ENCODE measurements around the gene CMIP. TPM values are rescaled to one million over a fixed set of nuclear protein-coding genes. Genes with fewer than 3 reads are reported as not detected.
A peak's percentile ranks its signal among the peaks of the same experiment; 100 is the strongest.

The CMIP gene
- polyA plus RNA-seq, 1 donor from 2014 or later: 15.1 TPM

DNA sequence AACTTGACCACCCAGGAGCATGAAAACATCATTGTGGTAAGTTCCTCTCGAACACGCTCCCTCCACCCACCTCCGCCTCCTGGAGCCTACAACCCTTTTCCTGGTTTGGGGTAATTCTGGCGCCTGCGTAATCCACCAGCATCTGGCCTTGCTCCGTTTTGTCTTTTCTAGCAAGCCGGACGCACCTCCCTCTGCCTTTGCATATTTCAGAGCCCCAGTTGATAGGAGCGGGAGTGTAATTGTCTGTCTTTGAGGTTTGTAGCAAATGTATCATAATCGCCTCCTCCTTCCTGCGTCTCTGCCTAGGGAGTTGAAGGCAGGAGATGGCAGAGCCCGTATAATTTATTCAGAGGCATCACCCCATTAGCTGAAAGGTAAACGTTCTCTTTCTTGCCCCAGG lies 213.2 kb downstream of the CMIP start:
- Histone ChIP-seq H3K4me3 (ENCODE audit: low read length) (peak overlapping the region; percentile 36), H3K9me3 (ENCODE audit: low read length) (no peaks in the 10 kb centered on the region), H3K36me3 (ENCODE audit: insufficient read depth, low read length) (peaks cover 20% of the 10 kb centered on the region), H3K4me2 (ENCODE audit: low read length) (peak overlapping the region; percentile 5), H3K79me2 (replicated peaks; ENCODE audit: insufficient read depth, low read length) (no peaks in the 10 kb centered on the region), H3K27me3 (ENCODE audit: insufficient read depth, low read depth, low read length) (no peaks in the 10 kb centered on the region), H2AFZ (ENCODE audit: low read depth, low read length) (no peak overlapping the region), H3K9ac (ENCODE audit: low read length) (peak overlapping the region; percentile 37), H3K27ac (ENCODE audit: low read length) (peak overlapping the region; percentile 88), H3K9me2 (ENCODE audit: insufficient read depth, low read length) (no peaks in the 10 kb centered on the region), H3F3A (ENCODE audit: insufficient read depth, low read length, poor library complexity, severe bottlenecking) (no peaks in the 10 kb centered on the region), H4K20me1 (ENCODE audit: insufficient read depth) (no peaks in the 10 kb centered on the region)
- TF ChIP-seq, protein P1, sequence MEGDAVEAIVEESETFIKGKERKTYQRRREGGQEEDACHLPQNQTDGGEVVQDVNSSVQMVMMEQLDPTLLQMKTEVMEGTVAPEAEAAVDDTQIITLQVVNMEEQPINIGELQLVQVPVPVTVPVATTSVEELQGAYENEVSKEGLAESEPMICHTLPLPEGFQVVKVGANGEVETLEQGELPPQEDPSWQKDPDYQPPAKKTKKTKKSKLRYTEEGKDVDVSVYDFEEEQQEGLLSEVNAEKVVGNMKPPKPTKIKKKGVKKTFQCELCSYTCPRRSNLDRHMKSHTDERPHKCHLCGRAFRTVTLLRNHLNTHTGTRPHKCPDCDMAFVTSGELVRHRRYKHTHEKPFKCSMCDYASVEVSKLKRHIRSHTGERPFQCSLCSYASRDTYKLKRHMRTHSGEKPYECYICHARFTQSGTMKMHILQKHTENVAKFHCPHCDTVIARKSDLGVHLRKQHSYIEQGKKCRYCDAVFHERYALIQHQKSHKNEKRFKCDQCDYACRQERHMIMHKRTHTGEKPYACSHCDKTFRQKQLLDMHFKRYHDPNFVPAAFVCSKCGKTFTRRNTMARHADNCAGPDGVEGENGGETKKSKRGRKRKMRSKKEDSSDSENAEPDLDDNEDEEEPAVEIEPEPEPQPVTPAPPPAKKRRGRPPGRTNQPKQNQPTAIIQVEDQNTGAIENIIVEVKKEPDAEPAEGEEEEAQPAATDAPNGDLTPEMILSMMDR (IDR thresholded peaks at IDR 0.05; ENCODE audit: poor library complexity, severe bottlenecking): no peak
- TF ChIP-seq POLR2AphosphoS5 (IDR thresholded peaks at IDR 0.05): no peak
- TF ChIP-seq SMC3 (conservative IDR thresholded peaks at IDR 0.05; ENCODE audit: poor library complexity): no peak
- no peak for TF ChIP-seq RAD21 (conservative IDR thresholded peaks at IDR 0.05)
- TF ChIP-seq, protein P2, sequence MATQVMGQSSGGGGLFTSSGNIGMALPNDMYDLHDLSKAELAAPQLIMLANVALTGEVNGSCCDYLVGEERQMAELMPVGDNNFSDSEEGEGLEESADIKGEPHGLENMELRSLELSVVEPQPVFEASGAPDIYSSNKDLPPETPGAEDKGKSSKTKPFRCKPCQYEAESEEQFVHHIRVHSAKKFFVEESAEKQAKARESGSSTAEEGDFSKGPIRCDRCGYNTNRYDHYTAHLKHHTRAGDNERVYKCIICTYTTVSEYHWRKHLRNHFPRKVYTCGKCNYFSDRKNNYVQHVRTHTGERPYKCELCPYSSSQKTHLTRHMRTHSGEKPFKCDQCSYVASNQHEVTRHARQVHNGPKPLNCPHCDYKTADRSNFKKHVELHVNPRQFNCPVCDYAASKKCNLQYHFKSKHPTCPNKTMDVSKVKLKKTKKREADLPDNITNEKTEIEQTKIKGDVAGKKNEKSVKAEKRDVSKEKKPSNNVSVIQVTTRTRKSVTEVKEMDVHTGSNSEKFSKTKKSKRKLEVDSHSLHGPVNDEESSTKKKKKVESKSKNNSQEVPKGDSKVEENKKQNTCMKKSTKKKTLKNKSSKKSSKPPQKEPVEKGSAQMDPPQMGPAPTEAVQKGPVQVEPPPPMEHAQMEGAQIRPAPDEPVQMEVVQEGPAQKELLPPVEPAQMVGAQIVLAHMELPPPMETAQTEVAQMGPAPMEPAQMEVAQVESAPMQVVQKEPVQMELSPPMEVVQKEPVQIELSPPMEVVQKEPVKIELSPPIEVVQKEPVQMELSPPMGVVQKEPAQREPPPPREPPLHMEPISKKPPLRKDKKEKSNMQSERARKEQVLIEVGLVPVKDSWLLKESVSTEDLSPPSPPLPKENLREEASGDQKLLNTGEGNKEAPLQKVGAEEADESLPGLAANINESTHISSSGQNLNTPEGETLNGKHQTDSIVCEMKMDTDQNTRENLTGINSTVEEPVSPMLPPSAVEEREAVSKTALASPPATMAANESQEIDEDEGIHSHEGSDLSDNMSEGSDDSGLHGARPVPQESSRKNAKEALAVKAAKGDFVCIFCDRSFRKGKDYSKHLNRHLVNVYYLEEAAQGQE (IDR thresholded peaks at IDR 0.05; ENCODE audit: borderline replicate concordance): no peak
- no peak for TF ChIP-seq EP300 (conservative IDR thresholded peaks at IDR 0.05; ENCODE audit: poor library complexity, severe bottlenecking)
- TF ChIP-seq EZH2 (IDR thresholded peaks at IDR 0.05; ENCODE audit: borderline replicate concordance, insufficient read depth, low read length, poor library complexity, severe bottlenecking): no peak
- TF ChIP-seq TAF1 (IDR thresholded peaks at IDR 0.05; ENCODE audit: low read depth): no peak
- no peak for TF ChIP-seq MXI1 (conservative IDR thresholded peaks at IDR 0.05; ENCODE audit: poor library complexity, severe bottlenecking)

DNA sequence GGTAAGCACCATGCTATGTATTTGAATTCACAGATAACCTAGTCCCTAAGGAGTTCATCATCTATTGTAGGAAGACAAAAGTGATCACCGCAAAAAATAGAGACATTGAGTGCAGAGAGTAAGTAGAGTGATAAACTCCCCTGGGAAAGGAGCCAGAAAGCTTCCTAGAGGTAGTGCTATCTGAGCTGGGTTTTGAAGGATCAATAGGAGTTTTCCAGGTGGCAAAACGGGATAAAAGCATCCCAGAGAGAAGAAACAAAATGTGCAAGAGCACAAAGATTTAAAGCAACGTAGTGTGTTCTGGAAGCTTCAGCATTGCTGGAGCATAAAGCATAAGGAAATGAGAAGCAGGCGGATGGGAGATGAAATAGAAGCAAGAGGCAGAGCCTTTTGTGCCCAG lies 213.8 kb downstream of the CMIP start:
- Histone ChIP-seq H3K4me3 (ENCODE audit: low read length) (peak overlapping the region; percentile 36), H3K27ac (ENCODE audit: low read length) (peak overlapping the region; percentile 88), H3K79me2 (replicated peaks; ENCODE audit: insufficient read depth, low read length) (no peaks in the 10 kb centered on the region), H3K27me3 (ENCODE audit: insufficient read depth, low read depth, low read length) (no peaks in the 10 kb centered on the region), H3K9me2 (ENCODE audit: insufficient read depth, low read length) (no peaks in the 10 kb centered on the region), H3K9ac (ENCODE audit: low read length) (peak overlapping the region; percentile 52), H3K4me2 (ENCODE audit: low read length) (no peak overlapping the region), H3K36me3 (ENCODE audit: insufficient read depth, low read length) (peaks cover 20% of the 10 kb centered on the region), H3F3A (ENCODE audit: insufficient read depth, low read length, poor library complexity, severe bottlenecking) (no peaks in the 10 kb centered on the region), H4K20me1 (ENCODE audit: insufficient read depth) (no peaks in the 10 kb centered on the region), H3K9me3 (ENCODE audit: low read length) (no peaks in the 10 kb centered on the region), H2AFZ (ENCODE audit: low read depth, low read length) (no peak overlapping the region)
- TF ChIP-seq SMC3 (conservative IDR thresholded peaks at IDR 0.05; ENCODE audit: poor library complexity) (no peak), TAF1 (IDR thresholded peaks at IDR 0.05; ENCODE audit: low read depth) (no peak), POLR2AphosphoS5 (IDR thresholded peaks at IDR 0.05) (peak; percentile 22), EZH2 (IDR thresholded peaks at IDR 0.05; ENCODE audit: borderline replicate concordance, insufficient read depth, low read length, poor library complexity, severe bottlenecking) (no peak), MXI1 (conservative IDR thresholded peaks at IDR 0.05; ENCODE audit: poor library complexity, severe bottlenecking) (no peak), EP300 (conservative IDR thresholded peaks at IDR 0.05; ENCODE audit: poor library complexity, severe bottlenecking) (no peak), RAD21 (conservative IDR thresholded peaks at IDR 0.05) (no peak)
- TF ChIP-seq, protein P2 (IDR thresholded peaks at IDR 0.05; ENCODE audit: borderline replicate concordance): peak; percentile 90
- TF ChIP-seq, protein P1 (IDR thresholded peaks at IDR 0.05; ENCODE audit: poor library complexity, severe bottlenecking): peak; percentile 12
